Psoas muscle (tissue), 8 donors: Measurements from ENCODE around the gene TUBB4B. TPM values are rescaled to one million over a fixed set of nuclear protein-coding genes. Genes with fewer than 3 reads are reported as not detected.

Source experiments
- ATAC-seq, 4 donors: fragments of 200-7000 bp; cut with Tn5 transposase; one replicate each; pipeline ENCODE4 v1.9.1; 2020; ENCODE audit warnings: moderate library complexity in 3 of 4, mild to moderate bottlenecking in 2 of 4
- DNase-seq, 2 donors: peaks; one replicate each; pipeline ENCODE4 v3.0.0-alpha.2; 2020
- H3K27ac ChIP-seq: fragments of 200-600 bp; one replicate; pipeline ENCODE4 v1.8.0; 2022
- H3K27me3 ChIP-seq, 3 donors: fragments of 200-600 bp in 1 of 3; one replicate each; pipeline versions ENCODE4 v1.6.1 to v1.8.0; 2013 to 2022; ENCODE audit warnings: low read length in 2 of 3, mild to moderate bottlenecking in 2 of 3, moderate library complexity in 1 of 3; ENCODE audit not compliant: insufficient read depth in 3 of 3
- H3K36me3 ChIP-seq, 2 donors: fragments of 200-600 bp in 1 of 2; one replicate each; pipeline versions ENCODE4 v1.6.1 to v1.8.0; 2013 to 2022; ENCODE audit warnings: low read depth in 1 of 2, mild to moderate bottlenecking in 1 of 2, moderate library complexity in 1 of 2; ENCODE audit not compliant: insufficient read depth in 1 of 2
- H3K4me1 ChIP-seq: fragments of 200-600 bp; one replicate; pipeline ENCODE4 v1.8.0; 2022
- H3K4me3 ChIP-seq: fragments of 200-600 bp; one replicate; pipeline ENCODE4 v1.8.0; 2022; ENCODE audit warnings: mild to moderate bottlenecking
- H3K9me3 ChIP-seq: fragments of 200-600 bp; one replicate; pipeline ENCODE4 v1.8.0; 2022
- WGBS, 3 donors: extraction: QIAGEN DNeasy Blood & Tissue Kit; methylation state at CpG; one replicate each; pipeline versions ENCODE4 v1.1.6 to v1.1.7; 2013; 5-methylcytosine and 5-hydroxymethylcytosine counted together
- intact Hi-C, 2 donors: fragments of 100-400 bp; cut with DNase I; formaldehyde crosslinking; loops; one replicate each; pipeline versions ENCODE4 v1.11.0 to v1.14.2; 2022
- polyA plus RNA-seq, 3 donors: library from polyadenylated mRNA; stranded (reverse); fragments of 200-250 nt; gene quantifications; one replicate each; pipeline ENCODE4 v1.2.3, GENCODE V29; 2013
- total RNA-seq, 4 donors: library from RNA; stranded (reverse); fragmentation: NEBNext Ultra II Directional in 2 of 4; extraction: Animal tissue kit (Norgen Biotek cat#: 25700) in 2 of 4; gene quantifications; one replicate each; pipeline versions ENCODE4 v1.2.1 to v1.2.4, GENCODE V29; 2021 to 2023
- TF ChIP-seq, protein P1 (sequence below): fragments of 200-600 bp; IDR thresholded peaks from one replicate; pipeline ENCODE4 v1.8.0; 2022; ENCODE audit warnings: antibody characterized with exemption
- donor health status: healthy with polysubstance abuse.
- donor health status: DM: no; HTN: no; CAD: no; lungs with moderate emphysema.
- donor health status: Bipolar disorder and iron deficiency.
- donor health status: healthy.
- donor health status: DM: yes; HTN: yes; CAD: no.
- donor health status: DM: no; HTN: no; CAD: no.
- donor health status: DM: no; HTN: no; CAD: no.
- donor health status: DM: yes; HTN: yes; CAD: no.

The TUBB4B gene
- total and polyA plus RNA-seq, 7 donors = 111 to 838 (median 273) TPM

DNA sequence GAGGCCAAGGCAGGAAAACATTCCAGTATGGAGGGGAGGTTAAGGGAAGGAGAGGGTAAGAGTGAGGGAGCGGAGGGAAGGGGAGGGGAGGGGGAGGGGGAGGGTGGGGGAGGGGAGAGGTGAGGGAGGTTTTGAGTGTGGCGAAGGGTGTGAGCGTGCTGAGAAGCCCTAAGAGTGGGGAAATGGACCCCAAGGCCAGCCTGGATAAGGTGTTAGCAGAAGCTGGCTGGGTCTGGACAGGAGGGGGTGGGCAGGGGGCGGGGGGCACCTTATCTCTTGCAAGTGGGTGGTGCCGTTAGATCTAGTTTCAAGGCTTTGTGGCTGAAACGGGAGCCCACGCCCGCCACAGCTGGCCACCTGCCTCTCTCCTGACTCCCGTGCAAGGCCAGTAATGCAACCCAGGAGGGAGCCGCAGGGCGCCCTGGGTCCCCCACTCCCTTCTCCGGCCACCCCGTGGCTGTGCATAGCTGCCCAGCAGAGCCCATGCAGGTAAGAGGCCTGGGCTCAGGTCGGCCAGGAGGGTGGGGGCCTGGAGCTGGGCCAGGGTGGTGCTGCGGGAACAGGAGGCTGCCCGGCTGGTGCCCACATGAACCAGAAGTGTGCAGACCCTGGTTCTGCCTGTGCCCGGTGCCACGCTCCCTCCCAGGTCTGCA lies 13.1 kb upstream of the TUBB4B start:
- intact Hi-C loops = loop anchor here (2.0 to 5.0 kb wide), 3 partner anchors 41 to 109 kb away; partner anchors contain the start of genes ANAPC2 (in 1 of the 2) and SSNA1 (in 1 of the 2)
- no peak for ATAC-seq

DNA sequence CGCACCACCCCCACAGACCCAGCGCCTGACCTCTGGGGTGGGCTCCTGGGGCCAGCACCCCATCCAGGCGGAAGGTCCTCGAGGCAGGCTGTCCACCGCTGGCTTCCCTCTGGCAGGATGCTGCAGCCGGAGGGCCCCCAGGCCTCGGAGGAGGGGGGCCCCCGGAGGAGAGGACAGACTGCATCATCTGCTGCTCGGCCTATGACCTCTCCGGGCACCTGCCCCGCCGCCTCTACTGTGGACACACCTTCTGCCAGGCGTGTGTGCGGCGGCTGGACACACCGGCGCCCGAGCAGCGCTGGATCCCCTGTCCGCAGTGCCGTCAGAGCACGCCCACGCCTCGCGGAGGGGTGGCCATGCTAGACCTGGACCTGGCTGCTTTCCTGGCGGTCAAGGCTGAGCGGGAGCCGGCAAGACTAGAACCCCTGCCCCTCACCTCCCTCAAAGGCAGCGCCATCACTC lies 12.6 kb upstream of the TUBB4B start:
- Histone ChIP-seq H3K36me3 (no peaks in the 10 kb centered on the region), H3K27ac (no peak overlapping the region), H3K27me3 (peaks cover 0 to 32% (median 7%) of the 10 kb centered on the region in 3 donors), H3K4me3 (no peak overlapping the region), H3K9me3 (no peaks in the 10 kb centered on the region), H3K4me1 (peaks cover 4% of the 10 kb centered on the region)
- TF ChIP-seq, protein P1, sequence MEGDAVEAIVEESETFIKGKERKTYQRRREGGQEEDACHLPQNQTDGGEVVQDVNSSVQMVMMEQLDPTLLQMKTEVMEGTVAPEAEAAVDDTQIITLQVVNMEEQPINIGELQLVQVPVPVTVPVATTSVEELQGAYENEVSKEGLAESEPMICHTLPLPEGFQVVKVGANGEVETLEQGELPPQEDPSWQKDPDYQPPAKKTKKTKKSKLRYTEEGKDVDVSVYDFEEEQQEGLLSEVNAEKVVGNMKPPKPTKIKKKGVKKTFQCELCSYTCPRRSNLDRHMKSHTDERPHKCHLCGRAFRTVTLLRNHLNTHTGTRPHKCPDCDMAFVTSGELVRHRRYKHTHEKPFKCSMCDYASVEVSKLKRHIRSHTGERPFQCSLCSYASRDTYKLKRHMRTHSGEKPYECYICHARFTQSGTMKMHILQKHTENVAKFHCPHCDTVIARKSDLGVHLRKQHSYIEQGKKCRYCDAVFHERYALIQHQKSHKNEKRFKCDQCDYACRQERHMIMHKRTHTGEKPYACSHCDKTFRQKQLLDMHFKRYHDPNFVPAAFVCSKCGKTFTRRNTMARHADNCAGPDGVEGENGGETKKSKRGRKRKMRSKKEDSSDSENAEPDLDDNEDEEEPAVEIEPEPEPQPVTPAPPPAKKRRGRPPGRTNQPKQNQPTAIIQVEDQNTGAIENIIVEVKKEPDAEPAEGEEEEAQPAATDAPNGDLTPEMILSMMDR = no peak
- ATAC-seq (no peak), DNase-seq (no peak)
- WGBS, 3 donors = 60 to 64% (median 61%) methylated on average over 18 to 29 of the region's 29 CpGs
- intact Hi-C loops = loop anchor here in 1 of 2 donors (5.0 kb wide), 1 partner anchor 41 kb away; the partner anchor contains the start of genes ANAPC2 and SSNA1

More for the DNA sequence above, 13.1 kb upstream of the TUBB4B start:
- Histone ChIP-seq H3K36me3 (no peaks in the 10 kb centered on the region), H3K4me3 (no peak overlapping the region), H3K27me3 (peaks cover 0 to 32% (median 7%) of the 10 kb centered on the region in 3 donors), H3K27ac (no peak overlapping the region), H3K9me3 (no peaks in the 10 kb centered on the region), H3K4me1 (peaks cover 5% of the 10 kb centered on the region)
- TF ChIP-seq, protein P1 = no peak
- 28 to 36% (median 34%) methylated on average over 12 to 18 of the region's 18 CpGs for WGBS, 3 donors
- DNase-seq = no peak

GRCh38 chr9:137228968-137229896 lies 11.9 kb upstream of the TUBB4B start:
- peaks cover 0 to 32% (median 8%) of the 10 kb centered on the region in 3 donors for H3K27me3 ChIP-seq
- 55 to 60% (median 57%) methylated on average over 26 to 27 of the region's 27 CpGs for WGBS, 3 donors
- DNase-seq (no peak), ATAC-seq (no peak)
- TF ChIP-seq, protein P1 = no peak
- no peak overlapping the region for H3K4me3 ChIP-seq
- H3K27ac ChIP-seq = no peak overlapping the region
- intact Hi-C loops = loop anchor here in 1 of 2 donors (5.0 kb wide), 1 partner anchor 42 kb away; the partner anchor contains the start of genes ANAPC2 and SSNA1
- no peaks in the 10 kb centered on the region for H3K36me3 ChIP-seq
- H3K9me3 ChIP-seq = no peaks in the 10 kb centered on the region
- H3K4me1 ChIP-seq = peaks cover under 1% of the 10 kb centered on the region

- Histone ChIP-seq H3K9me3 (no peaks in the 10 kb centered on the region), H3K36me3 (no peaks in the 10 kb centered on the region), H3K27ac (no peak overlapping the region), H3K4me3 (no peak overlapping the region), H3K27me3 (peaks cover 0 to 32% (median 15%) of the 10 kb centered on the region in 3 donors), H3K4me1 (no peaks in the 10 kb centered on the region)
- intact Hi-C loops = loop anchor here in 1 of 2 donors (5.0 kb wide), 1 partner anchor 43 kb away; the partner anchor contains the start of genes ANAPC2 and SSNA1
- TF ChIP-seq, protein P1 = no peak
- no peak for DNase-seq
- 50 to 52% (median 52%) methylated on average over 25 to 31 of the region's 31 CpGs for WGBS, 3 donors
- ATAC-seq = no peak
These were observed 11.0 kb upstream of the TUBB4B start for GRCh38 chr9:137229903-137230704.
